Uterus (tissue), 2 donors: ENCODE measurements around the gene ATG13.

Experiments used
- POLR2A ChIP-seq, 2 donors: fragments of 450-650 bp; IDR thresholded peaks; one replicate each; pipeline ENCODE4 v1.6.1; 2016; ENCODE audit warnings: antibody characterized with exemption in 2 of 2, mild to moderate bottlenecking in 1 of 2, moderate library complexity in 1 of 2
- TF ChIP-seq, protein P1 (sequence below), 4 experiments: fragments of 200-600 bp in 2 of 4; fragments of 450-650 bp in 2 of 4; sonication (generic) in 2 of 4; IDR thresholded peaks; one replicate each; pipeline ENCODE4 v1.5.1; 2016 to 2019; ENCODE audit warnings: antibody characterized with exemption in 4 of 4, mild to moderate bottlenecking in 2 of 4, moderate library complexity in 1 of 4

DNA sequence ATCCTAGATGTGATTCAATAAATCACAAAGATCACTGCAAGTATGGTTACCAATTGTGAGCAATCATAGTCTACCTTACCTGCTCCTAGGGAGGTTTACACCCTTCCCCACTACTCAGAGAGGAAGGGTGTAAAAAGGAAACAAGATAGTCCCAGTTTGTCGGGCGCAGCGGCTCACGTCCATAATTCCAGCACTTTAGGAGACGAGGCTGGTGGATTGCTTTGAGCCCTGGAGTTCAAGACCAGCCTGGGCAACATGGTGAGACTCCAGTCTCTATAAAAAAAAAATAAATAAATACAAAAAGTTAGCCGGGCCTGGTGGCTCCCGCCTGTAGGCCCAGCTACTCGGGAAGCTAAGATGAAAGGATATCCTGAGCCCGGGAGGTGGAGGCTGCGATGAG is 22.6 kb upstream of the ATG13 start:
- TF ChIP-seq, protein P1, sequence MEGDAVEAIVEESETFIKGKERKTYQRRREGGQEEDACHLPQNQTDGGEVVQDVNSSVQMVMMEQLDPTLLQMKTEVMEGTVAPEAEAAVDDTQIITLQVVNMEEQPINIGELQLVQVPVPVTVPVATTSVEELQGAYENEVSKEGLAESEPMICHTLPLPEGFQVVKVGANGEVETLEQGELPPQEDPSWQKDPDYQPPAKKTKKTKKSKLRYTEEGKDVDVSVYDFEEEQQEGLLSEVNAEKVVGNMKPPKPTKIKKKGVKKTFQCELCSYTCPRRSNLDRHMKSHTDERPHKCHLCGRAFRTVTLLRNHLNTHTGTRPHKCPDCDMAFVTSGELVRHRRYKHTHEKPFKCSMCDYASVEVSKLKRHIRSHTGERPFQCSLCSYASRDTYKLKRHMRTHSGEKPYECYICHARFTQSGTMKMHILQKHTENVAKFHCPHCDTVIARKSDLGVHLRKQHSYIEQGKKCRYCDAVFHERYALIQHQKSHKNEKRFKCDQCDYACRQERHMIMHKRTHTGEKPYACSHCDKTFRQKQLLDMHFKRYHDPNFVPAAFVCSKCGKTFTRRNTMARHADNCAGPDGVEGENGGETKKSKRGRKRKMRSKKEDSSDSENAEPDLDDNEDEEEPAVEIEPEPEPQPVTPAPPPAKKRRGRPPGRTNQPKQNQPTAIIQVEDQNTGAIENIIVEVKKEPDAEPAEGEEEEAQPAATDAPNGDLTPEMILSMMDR (IDR thresholded peaks at IDR 0.05), result no peak
- TF ChIP-seq POLR2A (IDR thresholded peaks at IDR 0.05), result no peak
